Activated CD8-positive, alpha-beta memory T cell treated with anti-CD3 and anti-CD28 coated beads, Interleukin-2, amount 10 ng/mL, durations not matched to agents 7 days and 5 days (primary cell): ENCODE data around the gene STEEP1. TPM values are rescaled to one million over a fixed set of nuclear protein-coding genes. Genes with fewer than 3 reads are reported as not detected.

Source experiments
- ATAC-seq: fragments of 150-1000 bp; cut with Tn5 transposase; one replicate; pipeline ENCODE4 v1.10.0; 2021; ENCODE audit warnings: moderate library complexity
- CTCF ChIA-PET: fragments of 350-600 bp; sonication (Branson Sonifier 250); formaldehyde crosslinking; loops from one replicate; lab custom pipeline; 2021; ENCODE audit warnings: antibody characterized with exemption; lab: Charles Lee
- DNase-seq: peaks from one replicate; pipeline ENCODE4 v3.0.0-alpha.2; 2020
- H3K27ac Mint-ChIP-seq: one replicate; pipeline ENCODE4 v1.8.0; 2021; ENCODE audit warnings: mild to moderate bottlenecking, mixed read lengths
- H3K27me3 Mint-ChIP-seq: one replicate; pipeline ENCODE4 v1.8.0; 2021; ENCODE audit warnings: mixed read lengths
- H3K36me3 Mint-ChIP-seq: one replicate; pipeline ENCODE4 v1.8.0; 2021; ENCODE audit warnings: mild to moderate bottlenecking, mixed read lengths
- H3K4me1 Mint-ChIP-seq: one replicate; pipeline ENCODE4 v1.8.0; 2021; ENCODE audit warnings: mixed read lengths
- H3K4me3 Mint-ChIP-seq: one replicate; pipeline ENCODE4 v1.8.0; 2021; ENCODE audit warnings: mild to moderate bottlenecking, moderate library complexity, mixed read lengths
- H3K9me3 Mint-ChIP-seq: one replicate; pipeline ENCODE4 v1.8.0; 2022; ENCODE audit warnings: low read depth, mixed read lengths
- total RNA-seq, 2 experiments: library from RNA; stranded (reverse); gene quantifications; one replicate each; pipeline ENCODE4 v1.2.3, GENCODE V29; 2021

The STEEP1 gene
- total RNA-seq, 2 experiments from 2014 or later, result 18.5 to 21.4 TPM

- H3K4me1 Mint-ChIP-seq, result peaks cover 26% of the 10 kb centered on the region
- peaks cover 9% of the 10 kb centered on the region for H3K36me3 Mint-ChIP-seq
- no peaks in the 10 kb centered on the region for H3K9me3 Mint-ChIP-seq
- CTCF ChIA-PET, result interaction anchor here (1.0 to 1.8 kb wide), 4 partner anchors 57 to 179 kb away, joined by 3 to 5 read pairs (median 4); no protein-coding TSS in a partner anchor
- H3K27ac Mint-ChIP-seq, result peak overlapping the region; percentile 87
- no peak for DNase-seq
- H3K4me3 Mint-ChIP-seq, result peak overlapping the region; percentile 79
- peak; percentile 5 for ATAC-seq
- no peaks in the 10 kb centered on the region for H3K27me3 Mint-ChIP-seq
Measured at GRCh38 chrX:119573840-119574393, 8.7 kb upstream of the STEEP1 start.

- DNase-seq (no peak), ATAC-seq (no peak)
- H3K4me3 Mint-ChIP-seq, result peak overlapping the region; percentile 79
- H3K36me3 Mint-ChIP-seq, result peaks cover 6% of the 10 kb centered on the region
- H3K27ac Mint-ChIP-seq, result no peak overlapping the region
- CTCF ChIA-PET, result interaction anchor here (1.0 to 1.6 kb wide), 3 partner anchors 56 to 180 kb away, joined by 3 to 4 read pairs (median 4); no protein-coding TSS in a partner anchor
- H3K27me3 Mint-ChIP-seq, result no peaks in the 10 kb centered on the region
- H3K9me3 Mint-ChIP-seq, result no peaks in the 10 kb centered on the region
- H3K4me1 Mint-ChIP-seq, result peaks cover 23% of the 10 kb centered on the region
Measured at GRCh38 chrX:119573222-119573621, 8.0 kb upstream of the STEEP1 start.

DNA sequence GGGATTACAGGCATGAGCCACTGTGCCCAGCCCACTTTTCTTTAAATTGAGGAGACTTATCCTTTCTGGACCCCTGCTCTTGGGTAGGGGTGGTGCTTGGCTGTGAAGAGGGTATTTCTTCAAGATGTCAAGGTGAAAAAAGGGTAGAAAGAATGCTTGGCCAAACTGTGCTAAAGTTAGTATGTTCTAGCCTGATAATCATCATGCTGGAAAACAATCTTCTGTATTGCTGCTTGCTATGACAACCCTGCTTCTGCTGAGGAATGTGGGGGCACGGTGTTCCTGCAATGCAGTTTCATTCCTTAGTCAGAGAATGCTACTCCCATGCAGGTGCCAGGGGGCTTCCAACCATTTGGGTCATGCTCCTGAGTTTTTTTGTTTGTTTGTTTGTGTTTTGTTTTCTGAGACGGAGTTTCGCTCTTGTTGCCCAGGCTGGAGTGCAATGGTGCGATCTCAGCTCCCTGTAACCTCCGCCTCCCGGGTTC is 5.2 kb upstream of the STEEP1 start:
- H3K36me3 Mint-ChIP-seq, result no peaks in the 10 kb centered on the region
- CTCF ChIA-PET, result no interaction called here
- no peaks in the 10 kb centered on the region for H3K27me3 Mint-ChIP-seq

DNA sequence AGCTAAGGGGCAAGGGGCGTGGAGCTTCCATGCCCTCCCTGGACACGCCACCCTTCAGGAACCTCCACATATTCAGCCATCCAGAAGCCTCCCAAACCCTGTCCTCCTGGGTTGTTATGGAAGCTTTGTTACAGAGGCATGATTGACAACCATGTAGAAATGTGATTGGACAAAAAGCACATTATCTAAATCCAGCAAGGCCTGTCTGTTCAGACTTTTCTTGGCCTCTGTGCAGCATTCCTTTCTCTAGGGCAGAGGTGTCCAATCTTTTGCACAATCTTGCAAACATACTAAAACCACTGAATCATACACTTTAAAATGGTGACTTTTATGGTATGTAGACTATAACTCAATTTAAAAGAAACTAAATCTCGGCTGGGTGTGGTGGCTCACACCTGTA is 12.7 kb downstream of the STEEP1 start:
- Mint-ChIP-seq H3K4me1 (peaks cover 6% of the 10 kb centered on the region), H3K27ac (no peak overlapping the region), H3K27me3 (no peaks in the 10 kb centered on the region), H3K36me3 (peaks cover 10% of the 10 kb centered on the region), H3K4me3 (no peak overlapping the region), H3K9me3 (no peaks in the 10 kb centered on the region)
- DNase-seq (no peak), ATAC-seq (no peak)
- CTCF ChIA-PET, result no interaction called here

More for the DNA sequence above, 5.2 kb upstream of the STEEP1 start:
- H3K4me3 Mint-ChIP-seq, result no peak overlapping the region
- no peak overlapping the region for H3K27ac Mint-ChIP-seq
- no peaks in the 10 kb centered on the region for H3K9me3 Mint-ChIP-seq
- ATAC-seq (no peak), DNase-seq (no peak)
- H3K4me1 Mint-ChIP-seq, result peaks cover 11% of the 10 kb centered on the region

GRCh38 chrX:119549327-119550016 is 15.7 kb downstream of the STEEP1 start:
- Mint-ChIP-seq H3K27ac (no peak overlapping the region), H3K9me3 (no peaks in the 10 kb centered on the region), H3K4me1 (peaks cover 6% of the 10 kb centered on the region), H3K36me3 (peaks cover 3% of the 10 kb centered on the region), H3K4me3 (no peak overlapping the region), H3K27me3 (no peaks in the 10 kb centered on the region)
- no peak for DNase-seq
- no peak for ATAC-seq
- CTCF ChIA-PET, result no interaction called here

GRCh38 chrX:119541188-119541587 is 24.0 kb downstream of the STEEP1 start:
- peak overlapping the region; percentile 46 for H3K27ac Mint-ChIP-seq
- CTCF ChIA-PET, result no interaction called here
- H3K4me1 Mint-ChIP-seq, result peaks cover 2% of the 10 kb centered on the region
- H3K36me3 Mint-ChIP-seq, result peaks cover 14% of the 10 kb centered on the region
- no peaks in the 10 kb centered on the region for H3K9me3 Mint-ChIP-seq
- no peak overlapping the region for H3K4me3 Mint-ChIP-seq
- ATAC-seq (no peak), DNase-seq (no peak)
- H3K27me3 Mint-ChIP-seq, result no peaks in the 10 kb centered on the region

DNA sequence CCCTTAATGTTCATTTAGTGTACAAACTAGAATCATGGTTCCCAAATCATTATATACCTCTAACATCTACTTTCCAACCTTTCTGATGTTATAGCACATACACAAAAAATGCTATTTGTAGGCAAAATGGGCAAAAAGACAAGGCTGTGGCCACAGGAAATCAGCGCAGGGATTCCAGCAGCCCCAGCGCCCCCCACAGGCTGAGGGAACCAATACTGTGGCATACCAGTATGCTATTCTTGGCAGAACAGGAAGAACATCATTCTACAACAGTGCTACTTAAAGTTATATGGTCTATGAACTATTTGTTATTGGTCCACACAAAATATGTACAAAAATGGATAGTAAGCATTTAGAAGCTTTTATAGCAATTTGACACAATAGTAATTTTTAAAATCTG is 25.3 kb downstream of the STEEP1 start:
- no peak overlapping the region for H3K27ac Mint-ChIP-seq
- DNase-seq, result no peak

GRCh38 chrX:119537487-119537886 is 27.7 kb downstream of the STEEP1 start:
- ATAC-seq (no peak), DNase-seq (no peak)
- Mint-ChIP-seq H3K9me3 (no peaks in the 10 kb centered on the region), H3K4me3 (no peak overlapping the region), H3K27me3 (no peaks in the 10 kb centered on the region), H3K27ac (no peak overlapping the region), H3K4me1 (peaks cover 2% of the 10 kb centered on the region), H3K36me3 (peaks cover 17% of the 10 kb centered on the region)
- CTCF ChIA-PET, result no interaction called here

More for the DNA sequence above, 25.3 kb downstream of the STEEP1 start:
- no peaks in the 10 kb centered on the region for H3K9me3 Mint-ChIP-seq
- no peak for ATAC-seq
- CTCF ChIA-PET, result no interaction called here
- H3K27me3 Mint-ChIP-seq, result no peaks in the 10 kb centered on the region
- peaks cover 2% of the 10 kb centered on the region for H3K4me1 Mint-ChIP-seq
- H3K36me3 Mint-ChIP-seq, result peaks cover 17% of the 10 kb centered on the region
- no peak overlapping the region for H3K4me3 Mint-ChIP-seq

- no peaks in the 10 kb centered on the region for H3K4me1 Mint-ChIP-seq
- DNase-seq (no peak), ATAC-seq (no peak)
- H3K9me3 Mint-ChIP-seq, result no peaks in the 10 kb centered on the region
- CTCF ChIA-PET, result interaction anchor here (0.8 kb wide), 1 partner anchor 13 kb away, joined by 5 read pairs; no protein-coding TSS in a partner anchor
- peaks cover 4% of the 10 kb centered on the region for H3K36me3 Mint-ChIP-seq
- H3K4me3 Mint-ChIP-seq, result no peak overlapping the region
- H3K27ac Mint-ChIP-seq, result no peak overlapping the region
- no peaks in the 10 kb centered on the region for H3K27me3 Mint-ChIP-seq
Measured at GRCh38 chrX:119529345-119530276, 35.6 kb downstream of the STEEP1 start.

GRCh38 chrX:119523664-119524184 is 41.5 kb downstream of the STEEP1 start:
- CTCF ChIA-PET, result interaction anchor here (0.9 kb wide), 1 partner anchor 11 kb away, joined by 3 read pairs; no protein-coding TSS in a partner anchor
- H3K4me1 Mint-ChIP-seq, result peaks cover 2% of the 10 kb centered on the region
- no peaks in the 10 kb centered on the region for H3K36me3 Mint-ChIP-seq
- H3K4me3 Mint-ChIP-seq, result no peak overlapping the region
- no peaks in the 10 kb centered on the region for H3K27me3 Mint-ChIP-seq
- H3K27ac Mint-ChIP-seq, result no peak overlapping the region
- no peak for DNase-seq
- no peaks in the 10 kb centered on the region for H3K9me3 Mint-ChIP-seq
- ATAC-seq, result no peak

DNA sequence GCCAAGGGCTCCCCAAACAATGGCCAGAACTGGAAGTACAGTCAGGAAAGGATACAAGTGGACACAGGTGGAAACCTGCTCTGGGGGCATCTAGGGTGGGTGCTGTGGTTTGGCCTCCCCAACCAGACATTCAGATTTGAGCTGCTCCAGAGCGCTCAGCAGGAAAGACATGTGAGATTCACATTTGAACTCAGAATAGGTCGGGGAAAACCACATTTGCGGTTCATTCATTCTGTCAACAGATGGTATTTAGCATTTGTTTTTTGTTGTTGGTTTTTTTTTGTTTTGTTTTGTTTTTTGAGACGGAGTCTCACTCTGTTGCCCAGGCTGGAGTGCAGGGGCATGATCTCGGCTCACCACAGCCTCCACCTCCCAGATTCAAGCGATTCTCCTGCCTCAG is 44.0 kb downstream of the STEEP1 start:
- no peaks in the 10 kb centered on the region for H3K36me3 Mint-ChIP-seq
- no peak for DNase-seq
- H3K4me1 Mint-ChIP-seq, result peaks cover 6% of the 10 kb centered on the region
- H3K27ac Mint-ChIP-seq, result no peak overlapping the region
- CTCF ChIA-PET, result interaction anchor here (1.7 kb wide), 1 partner anchor 38 kb away, joined by 4 read pairs; no protein-coding TSS in a partner anchor
- no peaks in the 10 kb centered on the region for H3K27me3 Mint-ChIP-seq
- no peak overlapping the region for H3K4me3 Mint-ChIP-seq
- ATAC-seq, result no peak
- H3K9me3 Mint-ChIP-seq, result no peaks in the 10 kb centered on the region

DNA sequence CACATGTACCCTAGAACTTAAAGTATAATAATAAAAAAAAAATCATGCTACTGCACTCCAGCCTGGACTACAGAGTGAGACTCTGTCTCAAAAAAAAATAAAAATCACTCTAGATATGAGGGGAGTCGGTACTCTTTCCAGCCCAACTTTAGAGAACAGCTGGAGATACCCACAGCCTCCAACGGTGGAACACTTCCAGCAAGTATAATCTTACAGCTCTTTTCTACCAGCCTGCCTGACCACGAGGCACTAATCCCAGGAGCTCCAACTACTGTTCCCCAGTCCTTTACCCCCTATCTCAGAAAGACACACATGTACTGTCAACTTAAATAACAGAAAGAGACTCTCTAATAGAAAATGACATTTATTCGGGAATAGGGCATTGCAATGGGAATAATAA is 46.8 kb downstream of the STEEP1 start:
- Mint-ChIP-seq H3K9me3 (no peaks in the 10 kb centered on the region), H3K36me3 (no peaks in the 10 kb centered on the region), H3K4me1 (peaks cover 6% of the 10 kb centered on the region), H3K4me3 (no peak overlapping the region), H3K27ac (no peak overlapping the region), H3K27me3 (no peaks in the 10 kb centered on the region)
- CTCF ChIA-PET, result interaction anchor here (1.3 to 1.6 kb wide), 2 partner anchors 211 to 240 kb away, joined by 3 to 5 read pairs; partner anchors contain the start of gene SOWAHD
- ATAC-seq (no peak), DNase-seq (no peak)
